RKO (cell line): Measurements from ENCODE around the gene KRT80.

Source experiments
- DNase-seq: peaks from one replicate; pipeline ENCODE4 v3.0.0-alpha.2; 2016; ENCODE audit warnings: low spot score

KRT80 gene

GRCh38 chr12:52210925-52211650, 19.3 kb upstream of the KRT80 start:
- DNase-seq, result no peak

DNA sequence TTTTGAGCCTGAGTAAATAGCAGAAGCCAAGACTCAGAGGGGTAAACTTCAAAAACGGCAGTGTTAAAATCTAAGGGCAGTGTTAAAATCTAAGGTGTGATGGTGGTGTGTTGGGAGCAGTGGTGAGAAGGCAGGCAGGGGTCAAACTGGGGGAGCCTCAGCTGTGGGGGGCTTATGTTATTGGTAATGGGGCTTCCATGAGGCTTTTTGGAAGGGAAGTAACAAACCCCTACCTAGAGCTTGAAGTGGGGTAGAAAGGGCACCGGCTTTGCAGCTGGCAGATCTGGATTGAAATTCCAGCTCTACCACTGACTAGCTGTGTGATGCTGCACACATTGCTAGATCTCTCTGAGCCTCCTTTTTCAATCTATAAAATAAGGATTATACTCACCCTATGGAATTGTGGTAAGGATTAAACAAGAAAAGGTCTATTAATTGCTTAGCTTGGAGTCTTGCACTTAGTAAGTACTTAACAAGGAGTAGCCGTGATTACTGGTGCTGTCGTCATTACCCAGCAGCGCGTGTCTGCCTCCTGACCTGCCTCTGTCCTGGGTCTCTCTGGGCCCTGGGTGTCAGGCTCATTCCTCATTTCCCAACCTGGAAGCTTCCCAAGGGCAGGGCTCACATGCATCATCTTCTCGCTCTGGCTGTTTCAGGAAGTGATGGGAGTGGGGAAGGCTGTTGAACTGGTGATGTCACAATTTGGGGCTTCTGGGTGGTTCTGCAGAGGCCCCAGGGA, 18.5 kb upstream of the KRT80 start:
- no peak for DNase-seq

- DNase-seq, result no peak
Measured at GRCh38 chr12:52209321-52209720, 17.5 kb upstream of the KRT80 start.

- DNase-seq, result no peak
Measured at GRCh38 chr12:52208424-52209165, 16.8 kb upstream of the KRT80 start.

DNA sequence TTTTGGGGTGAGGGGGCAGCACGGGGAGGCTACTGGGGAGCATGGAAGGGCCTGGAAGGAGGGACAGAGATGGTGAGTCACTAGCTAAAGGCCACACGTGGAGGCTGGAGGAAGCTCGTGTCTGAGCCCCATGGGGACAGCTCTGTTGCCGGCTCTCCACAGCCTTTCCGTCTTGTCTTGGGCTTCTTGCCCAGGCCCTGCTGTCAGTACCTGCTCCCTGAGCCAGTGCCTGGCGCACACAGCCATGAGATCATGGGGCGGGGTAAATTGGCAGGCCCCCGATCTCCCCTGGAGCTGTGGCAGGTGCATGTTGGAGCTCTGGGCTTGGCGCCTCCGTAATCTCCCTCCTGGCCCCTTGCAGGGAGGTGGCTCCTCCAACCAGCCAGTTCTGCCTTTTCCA, 16.1 kb upstream of the KRT80 start:
- no peak for DNase-seq

- no peak for DNase-seq
Measured at GRCh38 chr12:52207106-52207505, 15.3 kb upstream of the KRT80 start.

- DNase-seq, result no peak
Measured at GRCh38 chr12:52206304-52207040, 14.7 kb upstream of the KRT80 start.

DNA sequence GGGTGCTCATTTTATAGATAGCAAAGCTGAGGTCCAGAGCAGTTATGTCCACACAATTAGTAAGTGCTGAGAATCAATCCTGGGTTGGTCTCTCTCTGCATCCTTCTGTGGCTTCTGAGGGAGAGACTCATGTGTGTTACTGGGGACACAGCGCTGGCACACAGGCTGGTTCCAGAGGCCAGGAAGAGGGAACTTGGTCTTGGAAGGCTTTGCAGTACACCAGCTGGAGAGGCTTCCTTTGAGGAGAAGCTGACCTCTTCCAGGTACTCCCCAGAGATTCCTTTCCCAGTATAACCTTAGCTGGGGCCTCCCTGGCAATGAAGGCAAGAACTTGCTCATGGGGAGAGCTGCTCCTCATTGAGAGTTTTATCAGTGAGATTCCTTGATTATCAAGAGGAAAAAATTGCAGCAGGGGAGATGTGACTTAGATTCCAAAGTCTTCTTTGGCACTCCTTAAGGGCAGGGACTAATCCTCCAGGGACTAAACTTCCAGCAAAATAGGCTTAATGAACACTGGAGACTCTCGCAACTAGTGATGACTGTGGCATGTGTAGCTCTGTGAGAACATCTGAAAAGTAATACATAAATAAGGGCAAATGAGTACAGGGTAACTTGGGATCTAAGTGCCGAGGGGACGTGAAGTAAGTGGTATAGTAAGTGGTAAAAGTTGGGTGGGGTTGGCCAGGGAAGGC, 13.9 kb upstream of the KRT80 start:
- no peak for DNase-seq

- DNase-seq, result no peak
Measured at GRCh38 chr12:52204931-52205505, 13.2 kb upstream of the KRT80 start.

DNA sequence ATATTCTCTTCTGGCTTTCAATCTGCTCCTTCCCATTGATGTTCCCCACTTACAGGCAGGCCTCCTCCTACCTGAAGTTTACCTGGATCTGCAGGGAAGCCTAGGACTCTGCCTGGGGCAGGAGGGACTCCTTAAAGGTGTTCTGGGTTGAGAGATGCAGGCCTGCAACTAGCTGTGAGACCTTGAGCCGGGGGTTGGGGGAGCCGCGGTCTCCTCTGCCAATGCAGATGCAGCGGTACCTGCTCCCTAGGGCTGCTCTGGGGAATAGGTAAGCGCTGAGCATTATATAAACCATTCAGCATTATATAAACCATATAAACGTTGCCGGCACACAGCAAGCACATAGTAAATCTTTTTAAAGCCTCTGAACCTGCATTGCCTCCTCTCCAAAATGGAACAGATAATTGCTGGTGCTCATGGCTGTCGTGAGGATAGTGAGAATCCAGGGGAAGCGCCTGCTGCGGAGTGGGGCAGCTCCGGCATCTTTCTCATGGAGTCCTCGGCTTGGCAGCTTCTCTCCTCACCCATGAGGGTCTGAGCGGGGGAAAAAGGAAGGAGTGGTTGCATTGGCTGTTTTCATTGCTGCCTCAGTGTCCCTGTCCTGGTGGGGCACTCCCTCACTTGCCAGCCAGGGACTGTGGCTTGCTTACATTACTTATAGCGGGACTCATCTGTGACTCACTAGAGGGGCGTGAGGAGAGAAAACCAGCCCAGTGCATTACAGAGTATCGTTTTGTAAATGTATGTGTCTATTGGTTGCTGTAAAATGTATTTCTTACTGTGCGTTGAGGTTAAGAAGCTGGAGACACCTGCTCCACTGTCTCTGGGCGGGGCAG, 12.5 kb upstream of the KRT80 start:
- DNase-seq, result no peak

- peak; percentile 32 for DNase-seq
Measured at GRCh38 chr12:52203079-52203921, 11.5 kb upstream of the KRT80 start.

GRCh38 chr12:52202361-52203078, 10.7 kb upstream of the KRT80 start:
- no peak for DNase-seq

DNA sequence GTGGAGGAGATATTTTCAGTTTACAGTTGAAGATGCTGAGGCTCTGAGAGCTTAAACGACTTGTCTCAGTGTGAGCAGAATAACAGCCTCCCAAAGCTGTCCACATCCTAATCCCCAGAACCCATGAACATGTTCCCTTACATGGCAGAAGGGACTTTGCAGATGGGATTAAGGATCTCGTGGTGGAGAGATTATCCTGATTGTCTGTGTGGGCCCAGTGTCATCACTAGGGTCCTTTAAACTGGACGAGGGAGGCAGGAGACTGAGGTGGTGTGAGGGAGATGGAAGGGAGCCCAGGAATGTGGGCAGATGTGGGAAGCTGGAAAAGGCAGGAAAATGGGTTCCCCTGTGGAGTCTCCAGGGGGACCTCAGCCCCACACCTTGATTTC, 9.6 kb upstream of the KRT80 start:
- no peak for DNase-seq

DNA sequence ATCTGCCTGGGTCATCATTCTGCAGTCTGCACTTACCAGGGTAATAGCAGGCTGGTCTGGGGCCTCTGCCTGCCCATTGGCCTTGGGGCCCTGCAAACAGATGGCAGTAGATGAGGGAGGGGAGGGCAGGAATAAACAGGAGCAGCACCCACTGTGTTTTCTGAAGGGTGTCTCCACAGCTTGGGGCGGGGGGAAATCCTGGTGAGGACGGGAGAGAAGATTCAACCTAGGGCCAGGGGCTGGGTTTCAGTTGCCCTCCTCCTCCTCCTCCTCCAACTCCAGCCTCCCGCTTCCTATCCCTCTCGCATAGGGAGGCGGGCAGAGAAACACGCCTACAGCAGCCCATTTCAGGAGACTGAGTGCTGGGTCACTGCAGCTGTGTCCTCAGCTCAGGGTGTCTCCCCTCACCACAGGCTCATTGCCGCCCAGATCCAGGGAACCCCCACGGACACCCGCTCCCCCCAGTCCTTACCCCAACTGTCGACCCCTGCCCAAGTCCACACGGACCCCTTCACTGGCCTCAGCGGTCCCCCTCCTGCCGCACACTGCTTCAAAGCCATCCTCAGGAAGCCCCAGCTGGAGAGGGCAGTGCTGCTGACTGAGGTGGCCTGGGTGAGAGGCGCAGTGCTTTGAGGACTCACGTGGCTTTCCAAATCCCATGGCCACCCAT, 9.1 kb upstream of the KRT80 start:
- no peak for DNase-seq

DNA sequence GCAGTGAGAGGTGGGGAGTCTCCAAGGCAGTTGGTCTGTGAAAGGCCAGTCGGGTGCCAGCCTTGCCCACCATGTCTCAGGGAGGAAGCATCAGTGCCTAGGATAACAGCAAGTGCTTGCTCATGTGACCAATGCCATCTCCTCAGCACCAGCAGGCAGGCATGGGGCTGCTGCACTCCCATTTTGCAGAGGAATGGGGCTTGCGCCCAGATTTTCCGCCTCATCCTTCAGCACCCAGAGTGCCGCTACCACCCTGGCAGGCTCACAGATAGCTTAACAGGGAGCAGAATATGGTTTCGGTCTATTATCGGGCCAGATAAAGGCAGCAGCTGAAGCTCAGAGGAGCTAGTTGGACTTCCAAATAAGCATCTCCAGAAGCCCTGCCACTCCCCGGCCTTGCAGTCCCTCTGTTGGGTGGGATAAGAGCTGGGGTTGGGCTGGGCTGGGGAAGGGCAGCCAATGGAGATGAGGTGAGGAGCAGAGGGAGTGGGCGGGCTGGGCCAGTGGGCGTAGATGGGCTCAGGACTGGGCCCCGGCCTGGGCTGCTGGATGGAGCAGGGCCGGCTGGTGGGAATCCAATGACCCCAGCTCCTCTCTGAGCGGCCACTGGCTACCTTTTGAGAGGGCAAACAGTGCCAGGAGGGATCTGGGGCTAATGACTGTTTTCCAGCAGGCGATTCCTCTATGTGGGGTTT, 8.4 kb upstream of the KRT80 start:
- no peak for DNase-seq

GRCh38 chr12:52199294-52199919, 7.6 kb upstream of the KRT80 start:
- no peak for DNase-seq
